K562 (cell line): ENCODE data around the gene CAPN12.

Experiments used
- CBX2 ChIP-seq: fragments of 200-600 bp; sonication (generic); IDR thresholded peaks from one replicate; pipeline ENCODE4 v1.6.1; 2012; ENCODE audit warnings: mild to moderate bottlenecking, low read length, inconsistent platforms; ENCODE audit not compliant: insufficient read depth, poor library complexity, severe bottlenecking
- CBX3 ChIP-seq, 2 experiments: IDR thresholded peaks; 1 replicate in 1 of 2; 2 replicates in 1 of 2; pipeline ENCODE4 v1.6.1; 2012; ENCODE audit warnings: inconsistent platforms in 2 of 2, low read length in 2 of 2, borderline replicate concordance in 1 of 2, control low read depth in 1 of 2
- CHD2 ChIP-seq: IDR thresholded peaks from 2 replicates; pipeline ENCODE4 v1.6.1; 2011; ENCODE audit warnings: low read depth, low read length
- CTCF ChIP-seq, 3 experiments: IDR thresholded peaks in 2 of 3; conservative IDR thresholded peaks in 1 of 3; 2 replicates each; pipeline ENCODE4 v1.5.1; 2011 to 2012; ENCODE audit warnings: low read length in 3 of 3, mild to moderate bottlenecking in 3 of 3, control low read depth in 2 of 3, improper control_type of control experiment in 1 of 3, inconsistent platforms in 1 of 3, low read depth in 1 of 3, mixed read lengths in 1 of 3, moderate library complexity in 1 of 3; ENCODE audit not compliant: insufficient read depth in 2 of 3
- FOXJ3 ChIP-seq: sonication (generic); formaldehyde crosslinking; IDR thresholded peaks from 2 replicates; pipeline ENCODE4 v1.4.0; 2020; ENCODE audit warnings: mild to moderate bottlenecking, missing genetic modification reagents
- GATA2 ChIP-seq: sonication (generic); formaldehyde crosslinking; IDR thresholded peaks from 2 replicates; pipeline ENCODE4 v1.4.0; 2020; ENCODE audit warnings: mild to moderate bottlenecking, missing genetic modification reagents
- NFIC ChIP-seq: fragments of 450-650 bp; IDR thresholded peaks from 2 replicates; pipeline ENCODE4 v1.6.1; 2017; ENCODE audit warnings: mild to moderate bottlenecking, inconsistent platforms
- TARDBP ChIP-seq: fragments of 450-650 bp; IDR thresholded peaks from 2 replicates; pipeline ENCODE4 v1.6.1; 2016
- ZFP1 ChIP-seq: fragments of 450-650 bp; formaldehyde crosslinking; IDR thresholded peaks from 2 replicates; pipeline ENCODE4 v1.4.0; 2020; ENCODE audit warnings: mild to moderate bottlenecking, mixed read lengths
- ZNF197 ChIP-seq: fragments of 200-800 bp; sonication (Bioruptor generic); IDR thresholded peaks from 2 replicates; pipeline ENCODE4 v1.6.1; 2016; ENCODE audit warnings: low read depth, missing genetic modification characterization, missing compliant biosample characterization
- ZNF253 ChIP-seq: fragments of 250-450 bp; sonication (Bioruptor Pico); conservative IDR thresholded peaks from 2 replicates; pipeline ENCODE4 v1.6.1; 2021; ENCODE audit warnings: mild to moderate bottlenecking
- TF ChIP-seq, protein P1 (sequence below): fragments of 150-350 bp; IDR thresholded peaks from 2 replicates; pipeline ENCODE4 v1.6.1; 2014; ENCODE audit warnings: low read depth, mild to moderate bottlenecking, low read length, borderline replicate concordance

DNA sequence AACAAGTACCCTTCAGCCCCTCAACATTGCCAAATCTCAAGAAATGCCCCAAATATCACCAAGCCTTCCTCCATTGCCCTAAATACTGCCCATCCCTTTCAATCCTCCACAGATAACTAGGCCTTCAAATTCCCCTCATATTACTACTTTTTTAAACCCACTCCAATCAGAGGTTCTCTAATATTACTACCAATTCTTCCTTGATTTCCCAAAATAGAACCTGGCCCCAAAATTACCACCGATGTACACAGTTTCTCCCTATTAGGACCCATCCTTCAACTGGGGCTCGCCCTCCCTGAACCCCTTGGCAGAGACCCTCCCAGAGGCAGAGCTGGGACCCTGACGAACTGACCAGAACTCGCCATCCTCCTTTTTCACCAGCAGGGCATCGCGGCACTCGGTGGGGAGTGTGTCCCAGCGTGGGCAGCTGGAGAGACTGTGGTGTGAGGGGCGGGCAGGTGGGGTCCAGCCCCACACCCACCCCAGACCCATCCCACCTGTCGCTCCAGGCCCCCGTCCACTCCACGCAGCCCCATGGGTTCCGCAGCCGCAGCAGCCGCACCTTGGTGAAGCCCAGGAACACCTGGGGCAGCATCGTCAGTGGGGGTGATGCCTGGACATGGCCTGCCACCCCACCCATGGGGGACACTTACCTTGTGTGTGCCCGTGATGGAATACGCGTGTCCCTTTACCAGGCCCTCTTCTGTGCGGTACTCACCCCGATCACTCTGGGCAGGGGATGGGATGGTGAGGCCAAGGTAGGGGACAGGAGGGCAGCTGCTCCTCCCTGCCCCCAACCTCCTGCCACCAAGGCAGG, 6.1 kb downstream of the CAPN12 start:
- no peak for TF ChIP-seq ZNF253 (CRISPR knock-in tag)
- no peak for TF ChIP-seq CTCF (IDR thresholded peaks at IDR 0.05 in 2 of 3, conservative IDR thresholded peaks at IDR 0.05 in 1 of 3; ENCODE audit: insufficient read depth in 2 of 3, low read depth in 1 of 3, low read length in 3 of 3)
- TF ChIP-seq CHD2 = no peak
- TF ChIP-seq NFIC = no peak
- no peak for TF ChIP-seq FOXJ3
- no peak for TF ChIP-seq CBX3 (IDR thresholded peaks at IDR 0.05; ENCODE audit: borderline replicate concordance in 1 of 2, low read length in 2 of 2)
- no peak for TF ChIP-seq ZNF197 (CRISPR knock-in tag)
- no peak for TF ChIP-seq TARDBP
- no peak for TF ChIP-seq ZFP1 (CRISPR knock-in tag)
- no peak for TF ChIP-seq GATA2
- TF ChIP-seq, protein P1, sequence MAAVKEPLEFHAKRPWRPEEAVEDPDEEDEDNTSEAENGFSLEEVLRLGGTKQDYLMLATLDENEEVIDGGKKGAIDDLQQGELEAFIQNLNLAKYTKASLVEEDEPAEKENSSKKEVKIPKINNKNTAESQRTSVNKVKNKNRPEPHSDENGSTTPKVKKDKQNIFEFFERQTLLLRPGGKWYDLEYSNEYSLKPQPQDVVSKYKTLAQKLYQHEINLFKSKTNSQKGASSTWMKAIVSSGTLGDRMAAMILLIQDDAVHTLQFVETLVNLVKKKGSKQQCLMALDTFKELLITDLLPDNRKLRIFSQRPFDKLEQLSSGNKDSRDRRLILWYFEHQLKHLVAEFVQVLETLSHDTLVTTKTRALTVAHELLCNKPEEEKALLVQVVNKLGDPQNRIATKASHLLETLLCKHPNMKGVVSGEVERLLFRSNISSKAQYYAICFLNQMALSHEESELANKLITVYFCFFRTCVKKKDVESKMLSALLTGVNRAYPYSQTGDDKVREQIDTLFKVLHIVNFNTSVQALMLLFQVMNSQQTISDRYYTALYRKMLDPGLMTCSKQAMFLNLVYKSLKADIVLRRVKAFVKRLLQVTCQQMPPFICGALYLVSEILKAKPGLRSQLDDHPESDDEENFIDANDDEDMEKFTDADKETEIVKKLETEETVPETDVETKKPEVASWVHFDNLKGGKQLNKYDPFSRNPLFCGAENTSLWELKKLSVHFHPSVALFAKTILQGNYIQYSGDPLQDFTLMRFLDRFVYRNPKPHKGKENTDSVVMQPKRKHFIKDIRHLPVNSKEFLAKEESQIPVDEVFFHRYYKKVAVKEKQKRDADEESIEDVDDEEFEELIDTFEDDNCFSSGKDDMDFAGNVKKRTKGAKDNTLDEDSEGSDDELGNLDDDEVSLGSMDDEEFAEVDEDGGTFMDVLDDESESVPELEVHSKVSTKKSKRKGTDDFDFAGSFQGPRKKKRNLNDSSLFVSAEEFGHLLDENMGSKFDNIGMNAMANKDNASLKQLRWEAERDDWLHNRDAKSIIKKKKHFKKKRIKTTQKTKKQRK = no peak
- no peak for TF ChIP-seq CBX2
